Testis (tissue), 2 donors: ENCODE measurements around the gene ALG9.

Experiments used
- POLR2A ChIP-seq: fragments of 450-650 bp; IDR thresholded peaks from one replicate; pipeline ENCODE4 v1.6.1; 2017; ENCODE audit warnings: antibody characterized with exemption, mild to moderate bottlenecking, moderate library complexity
- TF ChIP-seq, protein P1 (sequence below), 3 experiments: fragments of 450-650 bp in 2 of 3; fragments of 200-600 bp in 1 of 3; sonication (generic) in 1 of 3; IDR thresholded peaks; one replicate each; pipeline ENCODE4 v1.5.1; 2016 to 2019; ENCODE audit warnings: antibody characterized with exemption in 3 of 3, mild to moderate bottlenecking in 2 of 3, moderate library complexity in 1 of 3

DNA sequence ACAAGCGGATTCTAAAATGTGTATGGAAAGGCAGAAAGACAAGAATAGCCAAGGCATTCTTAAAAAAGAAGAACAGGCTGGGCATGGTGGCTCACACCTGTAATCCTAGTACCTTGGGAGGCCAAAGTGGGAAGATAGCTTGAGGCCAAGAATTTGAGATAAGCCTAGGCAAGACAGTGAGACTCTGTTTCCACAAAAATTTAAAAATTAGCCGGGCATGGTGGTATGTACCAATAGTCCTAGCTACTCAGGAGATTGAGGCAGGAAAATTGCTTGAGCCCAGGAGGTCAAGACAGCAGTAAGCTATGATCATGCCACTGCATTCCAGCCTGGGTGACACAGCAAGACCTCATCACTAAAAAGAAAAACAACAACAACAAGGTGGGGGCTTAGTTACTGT, 59.2 kb downstream of the ALG9 start:
- TF ChIP-seq, protein P1, sequence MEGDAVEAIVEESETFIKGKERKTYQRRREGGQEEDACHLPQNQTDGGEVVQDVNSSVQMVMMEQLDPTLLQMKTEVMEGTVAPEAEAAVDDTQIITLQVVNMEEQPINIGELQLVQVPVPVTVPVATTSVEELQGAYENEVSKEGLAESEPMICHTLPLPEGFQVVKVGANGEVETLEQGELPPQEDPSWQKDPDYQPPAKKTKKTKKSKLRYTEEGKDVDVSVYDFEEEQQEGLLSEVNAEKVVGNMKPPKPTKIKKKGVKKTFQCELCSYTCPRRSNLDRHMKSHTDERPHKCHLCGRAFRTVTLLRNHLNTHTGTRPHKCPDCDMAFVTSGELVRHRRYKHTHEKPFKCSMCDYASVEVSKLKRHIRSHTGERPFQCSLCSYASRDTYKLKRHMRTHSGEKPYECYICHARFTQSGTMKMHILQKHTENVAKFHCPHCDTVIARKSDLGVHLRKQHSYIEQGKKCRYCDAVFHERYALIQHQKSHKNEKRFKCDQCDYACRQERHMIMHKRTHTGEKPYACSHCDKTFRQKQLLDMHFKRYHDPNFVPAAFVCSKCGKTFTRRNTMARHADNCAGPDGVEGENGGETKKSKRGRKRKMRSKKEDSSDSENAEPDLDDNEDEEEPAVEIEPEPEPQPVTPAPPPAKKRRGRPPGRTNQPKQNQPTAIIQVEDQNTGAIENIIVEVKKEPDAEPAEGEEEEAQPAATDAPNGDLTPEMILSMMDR (IDR thresholded peaks at IDR 0.05) = no peak
- no peak for TF ChIP-seq POLR2A
